WTC11 (cell line): ENCODE results near the gene SLC2A6.

Experiments
- ATF1 ChIP-seq: sonication (generic); formaldehyde crosslinking; IDR thresholded peaks from 2 replicates; pipeline ENCODE4 v1.8.1; 2023; ENCODE audit warnings: mild to moderate bottlenecking, moderate library complexity, missing genetic modification reagents
- ATF3 ChIP-seq: sonication (generic); formaldehyde crosslinking; conservative IDR thresholded peaks from 2 replicates; pipeline ENCODE4 v1.8.1; 2022; ENCODE audit warnings: mild to moderate bottlenecking, missing genetic modification reagents
- ATF6 ChIP-seq: sonication (generic); formaldehyde crosslinking; IDR thresholded peaks from 2 replicates; pipeline ENCODE4 v1.8.1; 2023; ENCODE audit warnings: mild to moderate bottlenecking, missing genetic modification reagents
- CREM ChIP-seq: sonication (generic); formaldehyde crosslinking; IDR thresholded peaks from 2 replicates; pipeline ENCODE4 v1.8.1; 2022; ENCODE audit warnings: mild to moderate bottlenecking, missing genetic modification reagents, moderate library complexity
- MAX ChIP-seq: sonication (generic); formaldehyde crosslinking; IDR thresholded peaks from 2 replicates; pipeline ENCODE4 v1.8.0; 2022; ENCODE audit warnings: mild to moderate bottlenecking, missing genetic modification reagents
- NFATC4 ChIP-seq: fragments of 250-450 bp; sonication (Bioruptor Pico); IDR thresholded peaks from 2 replicates; pipeline ENCODE4 v1.9.0; 2021; ENCODE audit warnings: mild to moderate bottlenecking
- OVOL2 ChIP-seq: fragments of 250-450 bp; sonication (Bioruptor Pico); IDR thresholded peaks from 2 replicates; pipeline ENCODE4 v1.9.0; 2021; ENCODE audit warnings: mild to moderate bottlenecking, borderline replicate concordance
- ZNF416 ChIP-seq: fragments of 250-450 bp; sonication (Bioruptor Pico); IDR thresholded peaks from 2 replicates; pipeline ENCODE4 v1.9.0; 2021; ENCODE audit warnings: mild to moderate bottlenecking, inconsistent platforms
- ZNF423 ChIP-seq: fragments of 250-450 bp; sonication (Bioruptor Pico); IDR thresholded peaks from 2 replicates; pipeline ENCODE4 v2.1.2; 2022; ENCODE audit warnings: mild to moderate bottlenecking, moderate library complexity
- TF ChIP-seq, protein P1 (sequence below): fragments of 200-600 bp; IDR thresholded peaks from 2 replicates; pipeline ENCODE4 v1.8.0; 2022; ENCODE audit warnings: antibody characterized with exemption

DNA sequence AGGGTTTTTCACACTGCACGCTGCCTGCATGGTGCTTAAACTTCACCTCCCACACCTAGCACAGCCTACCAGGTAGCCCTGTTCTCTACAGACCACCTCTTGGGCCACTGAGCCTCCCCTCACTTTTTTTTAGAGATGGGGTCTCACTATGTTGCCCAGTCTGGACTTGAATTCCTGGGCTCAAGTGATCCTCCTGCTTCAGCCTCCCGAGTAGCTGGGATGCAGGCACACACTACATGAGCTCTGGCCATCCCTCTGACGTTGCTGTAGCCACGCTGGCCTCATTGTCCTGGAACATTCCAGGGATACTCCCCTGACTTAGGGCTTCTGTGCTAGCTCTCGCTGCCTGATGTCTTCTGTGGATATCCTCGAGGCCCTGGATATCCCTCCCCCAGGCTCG lies 26.3 kb downstream of the SLC2A6 start:
- TF ChIP-seq, protein P1, sequence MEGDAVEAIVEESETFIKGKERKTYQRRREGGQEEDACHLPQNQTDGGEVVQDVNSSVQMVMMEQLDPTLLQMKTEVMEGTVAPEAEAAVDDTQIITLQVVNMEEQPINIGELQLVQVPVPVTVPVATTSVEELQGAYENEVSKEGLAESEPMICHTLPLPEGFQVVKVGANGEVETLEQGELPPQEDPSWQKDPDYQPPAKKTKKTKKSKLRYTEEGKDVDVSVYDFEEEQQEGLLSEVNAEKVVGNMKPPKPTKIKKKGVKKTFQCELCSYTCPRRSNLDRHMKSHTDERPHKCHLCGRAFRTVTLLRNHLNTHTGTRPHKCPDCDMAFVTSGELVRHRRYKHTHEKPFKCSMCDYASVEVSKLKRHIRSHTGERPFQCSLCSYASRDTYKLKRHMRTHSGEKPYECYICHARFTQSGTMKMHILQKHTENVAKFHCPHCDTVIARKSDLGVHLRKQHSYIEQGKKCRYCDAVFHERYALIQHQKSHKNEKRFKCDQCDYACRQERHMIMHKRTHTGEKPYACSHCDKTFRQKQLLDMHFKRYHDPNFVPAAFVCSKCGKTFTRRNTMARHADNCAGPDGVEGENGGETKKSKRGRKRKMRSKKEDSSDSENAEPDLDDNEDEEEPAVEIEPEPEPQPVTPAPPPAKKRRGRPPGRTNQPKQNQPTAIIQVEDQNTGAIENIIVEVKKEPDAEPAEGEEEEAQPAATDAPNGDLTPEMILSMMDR = no peak
- TF ChIP-seq ZNF423 (CRISPR knock-in tag) = no peak
- no peak for TF ChIP-seq ATF3 (CRISPR knock-in tag)
- no peak for TF ChIP-seq NFATC4 (CRISPR knock-in tag)
- TF ChIP-seq CREM (CRISPR knock-in tag) = no peak
- TF ChIP-seq MAX (CRISPR knock-in tag) = no peak
- no peak for TF ChIP-seq ATF1 (CRISPR knock-in tag)
- TF ChIP-seq OVOL2 (CRISPR knock-in tag) = no peak
- no peak for TF ChIP-seq ZNF416 (CRISPR knock-in tag)
- TF ChIP-seq ATF6 (CRISPR knock-in tag) = no peak
